Loucy (cell line): ENCODE results near the gene CTTNBP2.

ENCODE experiments used
- H2AFZ ChIP-seq: fragments of 200-600 bp; sonication (generic); 2 replicates; pipeline ENCODE4 v1.6.0; 2016; ENCODE audit warnings: antibody characterized with exemption, mild to moderate bottlenecking, low read length, moderate library complexity
- H3F3A ChIP-seq: fragments of 200-600 bp; 2 replicates; pipeline ENCODE4 v1.6.0; 2016; ENCODE audit warnings: antibody characterized with exemption, low read depth, mild to moderate bottlenecking
- H3K27me3 ChIP-seq: fragments of 200-600 bp; sonication (generic); 2 replicates; pipeline ENCODE4 v1.6.1; 2014; ENCODE audit warnings: low read length, mild to moderate bottlenecking; ENCODE audit not compliant: insufficient read depth, poor library complexity, severe bottlenecking
- H3K36me3 ChIP-seq: fragments of 200-600 bp; sonication (generic); 2 replicates; pipeline ENCODE4 v1.6.1; 2016; ENCODE audit warnings: low read length; ENCODE audit not compliant: insufficient read depth
- H3K4me1 ChIP-seq: fragments of 200-600 bp; sonication (generic); 2 replicates; pipeline ENCODE4 v1.5.1; 2014; ENCODE audit warnings: low read length, mild to moderate bottlenecking; ENCODE audit not compliant: insufficient read depth, poor library complexity, severe bottlenecking
- H3K4me2 ChIP-seq: fragments of 200-600 bp; sonication (generic); 2 replicates; pipeline ENCODE4 v1.6.0; 2014; ENCODE audit warnings: antibody characterized with exemption, low read length, low read depth, mild to moderate bottlenecking; ENCODE audit not compliant: poor library complexity, severe bottlenecking
- H3K4me3 ChIP-seq: fragments of 200-600 bp; sonication (generic); 2 replicates; pipeline ENCODE4 v1.5.1; 2014; ENCODE audit warnings: low read length, mild to moderate bottlenecking, mixed read lengths; ENCODE audit not compliant: poor library complexity, severe bottlenecking
- H3K79me2 ChIP-seq: fragments of 200-600 bp; sonication (generic); 2 replicates; pipeline ENCODE4 v1.6.1; 2014; ENCODE audit warnings: low read length; ENCODE audit not compliant: insufficient read depth
- H3K9ac ChIP-seq: fragments of 200-600 bp; sonication (generic); 2 replicates; pipeline ENCODE4 v1.6.0; 2014; ENCODE audit warnings: mild to moderate bottlenecking, low read depth, low read length, moderate library complexity; ENCODE audit not compliant: poor library complexity, severe bottlenecking
- H3K9me2 ChIP-seq: fragments of 200-600 bp; sonication (generic); replicated peaks from 2 replicates; pipeline ENCODE4 v1.6.1; 2016; ENCODE audit warnings: low read depth, low read length, mixed read lengths
- H3K9me3 ChIP-seq: fragments of 200-600 bp; sonication (generic); 2 replicates; pipeline ENCODE4 v1.6.1; 2014; ENCODE audit warnings: mild to moderate bottlenecking, antibody characterized with exemption, low read length, low read depth; ENCODE audit not compliant: insufficient read depth
- H4K20me1 ChIP-seq: fragments of 200-600 bp; sonication (generic); 2 replicates; pipeline ENCODE4 v1.6.0; 2014; ENCODE audit warnings: antibody characterized with exemption, low read length, mild to moderate bottlenecking; ENCODE audit not compliant: insufficient read depth, poor library complexity, severe bottlenecking
- EZH2phosphoT487 ChIP-seq: fragments of 200-600 bp; IDR thresholded peaks from 2 replicates; pipeline ENCODE4 v1.6.1; 2018; ENCODE audit warnings: antibody characterized with exemption, mild to moderate bottlenecking, moderate library complexity, borderline replicate concordance
- TF ChIP-seq, protein P1 (sequence below): fragments of 200-600 bp; sonication (generic); conservative IDR thresholded peaks from 2 replicates; pipeline ENCODE4 v1.5.1; 2014; ENCODE audit warnings: mild to moderate bottlenecking, antibody characterized with exemption, low read length

The CTTNBP2 gene

DNA sequence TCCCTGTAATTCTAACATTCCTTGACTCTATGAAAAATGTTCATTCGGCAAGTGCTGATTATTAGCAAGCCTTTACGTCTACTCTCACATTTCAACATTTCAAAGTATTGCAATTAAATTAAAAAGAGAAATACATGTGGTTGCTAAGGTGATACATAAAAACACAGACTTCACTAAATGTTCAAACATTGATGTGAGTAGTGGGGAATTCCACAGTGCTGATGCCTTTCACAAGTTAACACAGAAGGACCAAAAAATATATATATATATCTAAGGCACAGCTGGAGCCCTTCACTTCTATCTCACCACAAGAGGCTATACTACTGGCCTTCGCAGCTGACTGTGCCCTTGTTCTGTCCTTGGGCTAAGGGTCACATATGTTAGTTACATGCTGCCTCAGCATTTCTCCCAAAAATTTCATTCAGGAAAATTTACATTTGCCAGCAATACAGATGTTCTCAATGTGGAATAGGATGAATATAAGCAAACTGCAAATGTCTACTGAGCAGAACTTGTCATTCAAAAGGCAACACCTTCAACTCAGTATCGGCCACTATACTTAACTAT lies 13.9 kb downstream of the CTTNBP2 start:
- no peak overlapping the region for H3K9ac ChIP-seq
- H3K36me3 ChIP-seq, result no peaks in the 10 kb centered on the region
- no peak overlapping the region for H2AFZ ChIP-seq
- no peaks in the 10 kb centered on the region for H3K27me3 ChIP-seq
- H3K4me2 ChIP-seq, result no peak overlapping the region
- no peak overlapping the region for H3K4me3 ChIP-seq
- no peaks in the 10 kb centered on the region for H3K9me3 ChIP-seq
- H3K4me1 ChIP-seq, result no peaks in the 10 kb centered on the region
- H3K9me2 ChIP-seq, result no peaks in the 10 kb centered on the region
- no peaks in the 10 kb centered on the region for H3K79me2 ChIP-seq
- TF ChIP-seq, protein P1, sequence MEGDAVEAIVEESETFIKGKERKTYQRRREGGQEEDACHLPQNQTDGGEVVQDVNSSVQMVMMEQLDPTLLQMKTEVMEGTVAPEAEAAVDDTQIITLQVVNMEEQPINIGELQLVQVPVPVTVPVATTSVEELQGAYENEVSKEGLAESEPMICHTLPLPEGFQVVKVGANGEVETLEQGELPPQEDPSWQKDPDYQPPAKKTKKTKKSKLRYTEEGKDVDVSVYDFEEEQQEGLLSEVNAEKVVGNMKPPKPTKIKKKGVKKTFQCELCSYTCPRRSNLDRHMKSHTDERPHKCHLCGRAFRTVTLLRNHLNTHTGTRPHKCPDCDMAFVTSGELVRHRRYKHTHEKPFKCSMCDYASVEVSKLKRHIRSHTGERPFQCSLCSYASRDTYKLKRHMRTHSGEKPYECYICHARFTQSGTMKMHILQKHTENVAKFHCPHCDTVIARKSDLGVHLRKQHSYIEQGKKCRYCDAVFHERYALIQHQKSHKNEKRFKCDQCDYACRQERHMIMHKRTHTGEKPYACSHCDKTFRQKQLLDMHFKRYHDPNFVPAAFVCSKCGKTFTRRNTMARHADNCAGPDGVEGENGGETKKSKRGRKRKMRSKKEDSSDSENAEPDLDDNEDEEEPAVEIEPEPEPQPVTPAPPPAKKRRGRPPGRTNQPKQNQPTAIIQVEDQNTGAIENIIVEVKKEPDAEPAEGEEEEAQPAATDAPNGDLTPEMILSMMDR, result no peak
- no peak for TF ChIP-seq EZH2phosphoT487
- H4K20me1 ChIP-seq, result no peaks in the 10 kb centered on the region
- H3F3A ChIP-seq, result no peaks in the 10 kb centered on the region

DNA sequence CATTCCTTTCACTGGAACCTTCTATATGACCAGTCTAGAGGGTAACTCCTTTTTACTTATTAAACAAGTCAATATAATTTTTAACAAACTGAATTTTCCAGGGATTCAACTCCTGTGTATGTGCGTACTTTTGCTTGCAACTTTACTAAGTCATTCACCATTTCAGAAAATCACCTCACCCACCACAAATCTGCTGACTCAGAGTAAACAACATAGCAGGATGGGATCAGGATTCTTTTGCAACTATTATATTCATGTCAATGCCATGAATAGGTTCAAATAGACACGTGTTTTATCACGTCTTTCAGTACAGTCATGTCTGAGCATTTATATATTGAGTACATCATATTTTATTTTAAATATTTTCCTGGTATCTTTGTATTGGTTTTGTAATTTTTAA lies 14.5 kb downstream of the CTTNBP2 start:
- Histone ChIP-seq H2AFZ (no peak overlapping the region), H3K9ac (no peak overlapping the region), H3K9me2 (no peaks in the 10 kb centered on the region), H3K4me1 (no peaks in the 10 kb centered on the region), H3K27me3 (no peaks in the 10 kb centered on the region), H3K79me2 (no peaks in the 10 kb centered on the region), H3K4me2 (no peak overlapping the region), H3K36me3 (no peaks in the 10 kb centered on the region), H3F3A (no peaks in the 10 kb centered on the region), H3K4me3 (no peak overlapping the region), H3K9me3 (no peaks in the 10 kb centered on the region), H4K20me1 (no peaks in the 10 kb centered on the region)
- TF ChIP-seq, protein P1, result no peak
- no peak for TF ChIP-seq EZH2phosphoT487

DNA sequence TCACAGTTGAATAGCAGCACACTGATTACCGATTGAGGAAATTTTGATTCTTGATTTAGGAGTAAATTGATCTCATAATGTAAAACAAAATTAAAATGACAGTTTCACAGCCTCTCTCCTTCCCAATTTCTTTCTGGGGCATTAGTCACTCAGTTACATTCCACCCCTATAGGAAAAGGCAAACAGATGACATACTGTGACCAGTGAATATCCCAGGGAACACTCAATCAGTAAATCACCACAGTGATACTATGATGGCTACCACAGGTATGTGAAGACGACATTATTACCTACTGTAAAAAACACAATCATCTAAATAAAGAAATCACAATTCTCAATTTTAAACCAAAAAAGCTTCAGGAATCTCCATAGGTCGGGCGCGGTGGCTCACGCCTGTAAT lies 15.5 kb downstream of the CTTNBP2 start:
- H3K9me2 ChIP-seq, result no peaks in the 10 kb centered on the region
- TF ChIP-seq EZH2phosphoT487, result no peak
- TF ChIP-seq, protein P1, result no peak
- no peaks in the 10 kb centered on the region for H3K79me2 ChIP-seq
- H3F3A ChIP-seq, result no peaks in the 10 kb centered on the region
- H3K9ac ChIP-seq, result no peak overlapping the region
- H3K4me3 ChIP-seq, result no peak overlapping the region
- no peaks in the 10 kb centered on the region for H4K20me1 ChIP-seq
- no peaks in the 10 kb centered on the region for H3K36me3 ChIP-seq
- no peak overlapping the region for H3K4me2 ChIP-seq
- H2AFZ ChIP-seq, result no peak overlapping the region
- no peaks in the 10 kb centered on the region for H3K27me3 ChIP-seq
- H3K4me1 ChIP-seq, result no peaks in the 10 kb centered on the region
- no peaks in the 10 kb centered on the region for H3K9me3 ChIP-seq
